SK-N-MC (cell line): ENCODE data around the gene TMEM174.

Experiments used
- DNase-seq: peaks from one replicate; pipeline ENCODE4 v3.0.0-alpha.2; 2011; ENCODE audit warnings: low read depth, low spot score
- H3K27ac ChIP-seq: fragments of 200-600 bp; sonication (generic); 2 replicates; pipeline ENCODE4 v1.5.1; 2016; ENCODE audit warnings: mixed run types
- H3K36me3 ChIP-seq: fragments of 200-600 bp; sonication (generic); 2 replicates; pipeline ENCODE4 v1.6.1; 2017; ENCODE audit warnings: antibody characterized with exemption, low read length, mixed read lengths; ENCODE audit not compliant: insufficient read depth
- H3K4me3 ChIP-seq: fragments of 200-600 bp; sonication (generic); 2 replicates; pipeline ENCODE4 v1.5.1; 2016
- H3K9ac ChIP-seq: fragments of 200-600 bp; sonication (generic); 2 replicates; pipeline ENCODE4 v1.8.0; 2017; ENCODE audit warnings: mixed run types, mixed read lengths; ENCODE audit not compliant: insufficient read length
- H3K9me3 ChIP-seq: fragments of 200-600 bp; sonication (generic); 2 replicates; pipeline ENCODE4 v1.6.1; 2017; ENCODE audit warnings: low read depth, mild to moderate bottlenecking, antibody characterized with exemption, low read length, moderate library complexity, mixed read lengths
- EZH2 ChIP-seq: fragments of 200-600 bp; sonication (generic); IDR thresholded peaks from one replicate; pipeline ENCODE4 v1.6.1; 2017; ENCODE audit warnings: antibody characterized with exemption
- FOXP2 ChIP-seq: optimal IDR thresholded peaks from 2 replicates; pipeline ENCODE3; 2011; ENCODE audit warnings: mild to moderate bottlenecking, moderate library complexity; ENCODE audit not compliant: insufficient read depth; ENCODE audit errors: extremely low read length, control extremely low read depth
- POLR2AphosphoS5 ChIP-seq: IDR thresholded peaks from 2 replicates; pipeline ENCODE4 v1.6.1; 2012; ENCODE audit warnings: mild to moderate bottlenecking, low read depth, low read length, borderline replicate concordance

TMEM174 gene

DNA sequence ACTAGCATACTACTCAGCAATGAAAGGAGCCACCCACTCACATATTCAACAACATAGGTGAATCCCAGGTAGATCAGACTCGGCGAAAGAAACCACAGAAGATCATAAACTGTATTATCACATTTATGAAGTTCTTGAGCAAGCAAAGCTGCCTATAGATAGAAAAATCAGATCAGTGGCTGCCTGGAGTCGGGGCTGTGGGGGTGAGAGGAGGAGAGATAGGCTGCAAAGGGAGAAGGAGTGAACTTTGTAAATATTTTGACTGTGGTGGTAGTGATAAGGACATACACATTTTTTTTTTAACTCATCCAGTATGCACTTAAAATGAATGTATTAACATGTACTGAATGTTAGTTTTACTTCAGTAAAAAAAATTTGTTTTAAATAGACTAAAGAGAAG is 23.5 kb upstream of the TMEM174 start:
- H3K9ac ChIP-seq, result no peak overlapping the region

DNA sequence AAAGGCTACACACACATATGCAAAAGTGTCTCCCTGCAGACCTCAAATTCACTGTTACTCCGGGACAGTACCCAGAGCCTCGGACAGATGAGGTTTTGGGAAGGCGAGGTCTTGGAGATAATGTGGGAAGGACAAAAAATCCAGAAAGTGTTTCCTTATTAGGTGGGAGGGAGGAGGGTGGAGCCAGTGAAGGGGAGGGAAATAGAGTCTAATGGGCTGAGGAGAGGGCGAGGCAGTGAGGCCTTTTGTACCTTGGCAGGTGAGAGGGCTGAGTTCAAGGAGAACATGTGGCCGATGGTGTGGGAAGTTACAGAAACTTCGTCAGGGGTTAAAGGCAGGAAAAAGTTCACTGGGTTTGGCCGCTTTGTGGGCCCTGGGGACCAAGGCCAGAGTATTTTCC is 22.1 kb upstream of the TMEM174 start:
- TF ChIP-seq FOXP2 (no peak), POLR2AphosphoS5 (no peak), EZH2 (no peak)
- Histone ChIP-seq H3K9ac (no peak overlapping the region), H3K4me3 (no peak overlapping the region), H3K9me3 (no peaks in the 10 kb centered on the region), H3K27ac (no peak overlapping the region), H3K36me3 (no peaks in the 10 kb centered on the region)
- DNase-seq, result no peak

More for the DNA sequence above, 23.5 kb upstream of the TMEM174 start:
- TF ChIP-seq FOXP2 (no peak), POLR2AphosphoS5 (no peak), EZH2 (no peak)
- Histone ChIP-seq H3K36me3 (no peaks in the 10 kb centered on the region), H3K27ac (peak overlapping the region; percentile 76), H3K4me3 (no peak overlapping the region), H3K9me3 (no peaks in the 10 kb centered on the region)
- DNase-seq, result no peak

DNA sequence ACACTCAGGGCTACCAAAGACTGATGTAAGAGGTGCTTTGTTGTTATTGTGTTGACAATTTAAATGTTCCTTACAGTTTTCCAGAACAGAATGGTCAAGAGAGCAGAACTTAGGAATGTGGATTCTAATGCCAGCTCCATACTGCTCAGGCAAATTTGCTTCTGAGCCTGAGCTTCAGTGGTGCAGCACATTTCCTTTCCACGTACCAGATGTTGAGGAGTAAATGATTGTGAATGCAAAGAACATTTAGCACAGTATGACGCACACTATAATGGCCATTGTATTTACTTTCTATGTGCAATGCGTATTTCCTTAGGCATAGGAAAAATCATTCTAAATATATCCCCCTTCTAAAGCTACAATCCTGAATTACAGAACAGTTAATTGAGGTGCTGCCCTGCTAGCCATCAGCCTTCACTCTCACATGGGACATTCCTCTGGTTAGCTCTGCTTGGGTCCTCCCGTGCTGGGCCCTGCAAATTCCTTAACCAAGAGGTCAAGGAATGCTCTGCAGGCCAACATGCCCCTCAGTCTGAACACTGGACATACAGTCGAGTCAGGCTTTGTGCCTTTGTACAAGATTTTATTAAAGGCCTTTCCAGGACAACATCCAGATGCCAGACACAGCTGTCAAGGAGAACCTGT is 21.1 kb upstream of the TMEM174 start:
- no peak overlapping the region for H3K9ac ChIP-seq
- no peaks in the 10 kb centered on the region for H3K36me3 ChIP-seq
- DNase-seq, result no peak
- no peak overlapping the region for H3K27ac ChIP-seq
- no peaks in the 10 kb centered on the region for H3K9me3 ChIP-seq
- no peak for TF ChIP-seq FOXP2
- TF ChIP-seq POLR2AphosphoS5, result no peak
- TF ChIP-seq EZH2, result no peak
- no peak overlapping the region for H3K4me3 ChIP-seq

DNA sequence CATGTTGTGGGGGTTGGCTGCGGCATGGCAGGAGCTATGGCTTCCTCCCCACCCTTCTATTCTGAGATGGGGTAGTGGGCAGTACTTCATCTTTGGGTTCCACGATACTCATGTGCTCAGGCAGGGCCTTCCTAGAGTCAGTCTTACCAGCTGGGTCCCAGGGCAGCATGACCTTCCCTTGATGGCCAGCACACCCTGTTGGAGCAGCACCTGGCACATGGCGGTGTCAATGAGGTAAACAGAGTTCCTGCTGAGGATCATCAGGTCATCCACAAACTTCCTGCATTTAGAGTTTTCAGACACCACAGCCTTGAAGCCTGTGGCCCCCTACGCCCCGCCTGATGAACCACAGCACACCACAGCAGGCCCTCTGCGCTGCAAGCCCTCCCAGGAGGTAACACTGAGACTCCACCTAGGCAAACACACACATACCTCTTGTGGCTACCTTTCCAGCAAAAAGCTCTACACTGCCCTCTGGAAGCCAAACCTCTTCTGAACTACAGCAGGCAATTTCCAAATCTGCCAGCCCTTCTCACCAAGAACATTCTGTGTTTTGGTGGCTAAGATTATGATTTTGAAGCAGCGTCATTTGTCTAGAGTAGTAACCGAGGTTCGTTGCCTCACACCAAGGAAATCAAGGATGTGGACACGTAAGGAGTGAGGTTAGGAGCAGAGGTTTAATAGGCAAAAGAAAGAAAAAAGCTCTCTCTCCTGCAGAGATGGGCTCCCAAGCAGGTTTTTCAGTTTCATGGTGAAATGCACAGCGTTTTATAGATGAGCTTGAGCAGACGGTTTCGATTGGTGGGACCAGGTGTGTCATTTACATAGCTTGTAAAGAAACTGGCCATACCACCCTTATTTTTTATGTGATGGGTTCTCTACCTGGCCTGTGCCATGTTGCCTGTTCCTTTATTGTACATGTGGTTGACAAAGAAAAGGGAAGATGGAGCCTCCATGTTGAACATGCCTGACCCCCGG is 20.3 kb upstream of the TMEM174 start:
- Histone ChIP-seq H3K9me3 (no peaks in the 10 kb centered on the region), H3K4me3 (no peak overlapping the region), H3K27ac (no peak overlapping the region), H3K9ac (no peak overlapping the region), H3K36me3 (no peaks in the 10 kb centered on the region)
- no peak for DNase-seq
- TF ChIP-seq POLR2AphosphoS5 (no peak), EZH2 (no peak), FOXP2 (no peak)

DNA sequence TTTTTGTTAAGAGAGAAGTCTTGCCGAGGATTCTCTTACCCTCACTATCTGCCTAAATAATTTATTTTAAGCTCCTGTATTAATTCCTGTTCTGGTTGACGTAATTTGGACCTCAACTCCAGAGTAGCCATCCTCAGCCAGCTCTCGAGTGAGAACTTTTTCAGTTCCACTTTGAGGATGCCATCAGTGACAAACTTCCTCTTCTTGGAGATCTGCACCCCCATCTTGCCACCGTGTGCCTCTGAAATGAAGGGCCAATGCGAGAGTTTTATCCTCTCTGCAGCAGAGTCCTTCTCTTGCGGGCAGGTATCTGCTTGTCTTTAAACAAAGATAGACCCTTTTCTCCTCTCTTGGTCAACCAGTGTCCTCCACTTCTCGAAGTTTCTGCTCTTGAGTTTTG is 19.5 kb upstream of the TMEM174 start:
- Histone ChIP-seq H3K36me3 (no peaks in the 10 kb centered on the region), H3K4me3 (no peak overlapping the region), H3K9me3 (no peaks in the 10 kb centered on the region), H3K9ac (no peak overlapping the region), H3K27ac (no peak overlapping the region)
- DNase-seq, result no peak
- TF ChIP-seq POLR2AphosphoS5 (no peak), EZH2 (no peak), FOXP2 (no peak)

DNA sequence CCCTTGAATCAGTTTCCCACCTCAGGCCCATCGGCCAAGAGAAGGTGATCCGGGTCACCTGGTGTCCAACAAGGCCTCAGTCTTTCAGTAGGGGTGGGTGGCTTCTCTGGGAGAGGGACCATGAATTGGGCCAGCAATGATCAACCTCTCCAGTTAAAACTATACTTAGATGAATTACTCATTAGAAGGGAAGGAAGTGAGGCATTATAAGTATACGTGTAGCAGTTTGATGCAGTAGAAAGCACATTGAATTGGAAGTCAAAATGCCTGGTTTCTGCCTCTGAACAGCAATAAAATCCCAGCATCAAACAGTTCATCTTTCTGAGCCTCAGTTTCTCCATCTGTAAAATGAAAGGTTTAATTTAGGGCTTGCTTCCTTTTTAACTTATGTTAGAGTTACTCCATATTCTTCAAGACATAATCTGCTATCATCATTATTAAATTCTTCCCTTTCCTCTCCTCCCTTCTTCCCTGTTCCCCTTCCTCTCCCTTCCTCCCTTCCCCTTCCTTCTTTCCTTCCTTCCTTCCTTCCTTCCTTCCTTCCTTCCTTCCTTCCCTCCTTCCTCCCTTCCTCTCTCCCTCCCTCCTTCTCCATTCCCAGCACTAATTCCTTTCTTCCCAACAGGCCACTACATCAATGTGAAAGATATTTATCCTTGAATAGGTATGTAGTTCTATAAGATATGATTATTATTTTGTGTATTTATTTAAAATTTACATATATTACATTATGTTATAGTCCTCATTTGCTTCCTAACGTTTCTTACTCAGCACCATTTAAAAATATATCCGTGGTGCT is 18.6 kb upstream of the TMEM174 start:
- H3K9ac ChIP-seq, result no peak overlapping the region
- H3K4me3 ChIP-seq, result no peak overlapping the region
- no peak for DNase-seq
- H3K9me3 ChIP-seq, result no peaks in the 10 kb centered on the region
- no peak overlapping the region for H3K27ac ChIP-seq
- TF ChIP-seq FOXP2 (no peak), EZH2 (no peak), POLR2AphosphoS5 (no peak)
- H3K36me3 ChIP-seq, result no peaks in the 10 kb centered on the region

DNA sequence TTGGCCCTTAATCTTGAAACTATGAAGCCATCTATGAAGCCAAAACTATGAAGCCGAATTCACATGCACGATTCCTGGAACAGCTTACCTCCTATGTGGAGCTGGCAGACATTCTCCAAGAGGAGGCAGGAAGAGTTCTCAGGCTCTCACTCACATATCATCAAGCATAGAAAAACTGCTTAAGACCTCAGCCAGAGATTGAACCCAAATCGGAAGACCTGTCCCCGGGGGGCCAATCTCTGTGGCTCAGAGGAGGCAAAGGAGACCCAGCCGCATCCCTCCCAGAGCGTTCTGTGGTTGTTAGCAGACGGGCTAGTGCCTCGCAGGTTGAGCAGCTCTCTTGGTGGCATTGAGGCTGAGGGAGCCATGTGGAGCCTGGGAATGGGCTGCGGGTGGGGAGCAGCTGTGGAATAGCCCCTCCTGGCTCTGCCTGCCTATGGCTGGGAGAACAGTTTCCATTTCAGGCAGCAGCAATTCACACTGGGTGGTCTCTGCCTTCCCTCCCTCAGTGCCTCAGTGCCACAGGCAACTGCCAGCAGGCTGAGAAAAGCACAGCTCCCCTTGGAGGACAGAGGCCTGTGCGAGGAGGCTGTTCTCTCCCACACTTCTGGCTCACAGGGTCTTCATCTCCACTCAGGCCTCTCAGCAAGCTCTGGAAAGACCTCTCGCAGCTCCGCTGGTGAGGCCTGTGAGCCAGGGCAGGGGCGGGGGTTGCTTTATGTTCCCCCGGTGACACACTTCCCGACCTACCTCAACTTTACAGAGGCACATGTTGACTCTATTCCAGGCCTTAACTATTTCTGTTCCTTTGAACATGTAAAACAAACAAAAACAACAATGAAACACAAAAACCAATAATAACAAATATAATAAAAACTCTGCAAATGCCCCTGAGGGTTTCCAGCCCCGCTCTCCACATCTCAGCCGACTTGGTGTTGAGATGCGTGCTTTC is 17.4 kb upstream of the TMEM174 start:
- no peak overlapping the region for H3K27ac ChIP-seq
- TF ChIP-seq EZH2 (no peak), POLR2AphosphoS5 (no peak), FOXP2 (no peak)
- no peak overlapping the region for H3K4me3 ChIP-seq
- H3K36me3 ChIP-seq, result no peaks in the 10 kb centered on the region
- H3K9ac ChIP-seq, result no peak overlapping the region
- H3K9me3 ChIP-seq, result no peaks in the 10 kb centered on the region
- no peak for DNase-seq
